ENCODE results near the gene YES1. TPM values are rescaled to one million over a fixed set of nuclear protein-coding genes. Genes with fewer than 3 reads are reported as not detected.

Gene YES1
- total RNA-seq, 2 donors from 2014 or later, result 41.2 to 50.4 TPM

DNA sequence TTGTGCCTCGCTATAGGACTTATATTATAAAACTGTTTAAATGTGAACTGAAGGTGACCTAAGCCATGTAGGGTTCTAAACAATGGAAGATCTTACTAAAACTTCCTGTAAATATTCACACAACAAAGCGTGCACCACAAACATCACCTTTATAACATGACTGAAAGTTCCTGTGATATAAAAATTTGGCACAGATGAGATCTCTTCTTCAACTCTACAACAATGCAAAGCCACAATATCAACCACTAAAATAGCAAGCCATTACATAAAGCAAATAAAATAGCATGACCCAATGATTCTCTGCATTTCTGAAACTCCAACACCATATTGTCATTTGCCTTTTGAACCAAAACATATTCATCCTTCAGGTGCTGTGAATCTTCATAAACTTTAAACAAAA lies 3.5 kb downstream of the YES1 start:
- Histone ChIP-seq H3K9me3 (no peaks in the 10 kb centered on the region), H3K27me3 (replicated peaks; ENCODE audit: insufficient read depth) (no peaks in the 10 kb centered on the region), H3K4me3 (no peak overlapping the region), H3K27ac (no peak overlapping the region), H3K4me1 (ENCODE audit: control insufficient read depth in 1 of 2, low read depth in 2 of 2) (peaks cover 17 to 32% of the 10 kb centered on the region in 2 donors), H3K36me3 (no peaks in the 10 kb centered on the region)
- TF ChIP-seq CTCF (IDR thresholded peaks at IDR 0.05), result no peak
- ATAC-seq (ENCODE audit: insufficient number of reproducible peaks, low FRiP score, low read depth) (no peak), DNase-seq (ENCODE audit: low spot score) (no peak)

GRCh38 chr18:808086-808485 lies 4.0 kb downstream of the YES1 start:
- H3K4me1 ChIP-seq (ENCODE audit: control insufficient read depth in 1 of 2, low read depth in 2 of 2), result peaks cover 17 to 32% of the 10 kb centered on the region in 2 donors
- ATAC-seq (ENCODE audit: insufficient number of reproducible peaks, low FRiP score, low read depth), result no peak
- no peak overlapping the region for H3K27ac ChIP-seq
- H3K4me3 ChIP-seq, result no peak overlapping the region
- DNase-seq (ENCODE audit: low spot score), result no peak
- H3K27me3 ChIP-seq (replicated peaks; ENCODE audit: insufficient read depth), result no peaks in the 10 kb centered on the region
- no peaks in the 10 kb centered on the region for H3K36me3 ChIP-seq
- no peaks in the 10 kb centered on the region for H3K9me3 ChIP-seq
- TF ChIP-seq CTCF (IDR thresholded peaks at IDR 0.05), result no peak

DNA sequence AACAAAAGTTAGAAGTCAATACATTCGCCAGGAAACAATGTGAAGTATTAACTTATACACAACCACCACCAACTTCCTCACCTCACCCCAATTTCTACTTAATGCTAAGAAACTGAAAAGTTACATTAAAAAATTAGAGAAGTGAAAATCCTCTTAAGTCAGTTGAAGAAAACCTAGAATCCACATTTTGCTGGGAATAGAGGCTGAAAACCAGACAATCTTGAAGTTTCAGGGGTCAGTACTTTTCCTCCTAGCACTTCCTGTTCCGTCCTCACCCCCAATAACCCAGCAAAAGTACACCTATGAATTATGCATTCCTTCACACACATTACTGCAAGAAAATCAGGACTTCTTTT lies 6.3 kb downstream of the YES1 start:
- H3K27ac ChIP-seq, result no peak overlapping the region
- peaks cover 14 to 25% of the 10 kb centered on the region in 2 donors for H3K4me1 ChIP-seq (ENCODE audit: control insufficient read depth in 1 of 2, low read depth in 2 of 2)
- no peaks in the 10 kb centered on the region for H3K9me3 ChIP-seq
- no peak for DNase-seq (ENCODE audit: low spot score)
- ATAC-seq (ENCODE audit: insufficient number of reproducible peaks, low FRiP score, low read depth), result no peak
- no peaks in the 10 kb centered on the region for H3K27me3 ChIP-seq (replicated peaks; ENCODE audit: insufficient read depth)
- H3K4me3 ChIP-seq, result peak overlapping the region; percentile 8
- TF ChIP-seq CTCF (IDR thresholded peaks at IDR 0.05), result no peak
- H3K36me3 ChIP-seq, result no peaks in the 10 kb centered on the region

DNA sequence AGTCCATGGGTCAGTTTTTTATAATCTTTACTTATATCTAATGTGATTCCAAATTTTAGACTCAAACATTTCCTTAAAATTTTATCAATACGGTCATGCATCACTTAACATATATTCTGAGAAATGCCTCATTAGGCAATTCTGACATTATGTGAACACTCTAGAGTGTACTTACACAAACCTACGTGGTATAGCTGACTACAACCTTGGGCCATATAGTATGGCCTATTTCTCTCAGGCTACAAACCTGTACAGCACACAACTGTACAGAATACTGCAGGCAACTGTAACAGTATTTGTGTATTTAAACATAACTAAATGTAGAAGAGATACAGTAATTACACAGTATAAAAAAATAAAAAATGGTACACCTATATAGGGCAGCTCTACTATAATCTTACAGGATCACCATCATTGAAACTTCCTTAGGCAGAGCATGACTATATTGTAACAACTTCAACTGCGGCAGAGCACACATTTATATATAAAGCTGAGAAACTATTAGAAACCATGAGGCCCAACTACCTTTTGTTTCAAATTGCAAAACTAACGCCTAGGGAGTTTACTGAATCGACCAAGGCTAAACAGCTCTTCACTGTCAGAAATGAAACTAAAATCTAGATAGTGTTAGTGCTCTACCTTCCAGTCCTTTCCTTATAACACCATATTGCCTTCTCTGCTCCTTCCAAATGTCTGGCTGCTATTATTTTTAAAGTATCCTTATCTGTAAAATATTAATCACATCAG lies 6.9 kb downstream of the YES1 start:
- no peak for DNase-seq (ENCODE audit: low spot score)
- H3K27ac ChIP-seq, result no peak overlapping the region
- ATAC-seq (ENCODE audit: insufficient number of reproducible peaks, low FRiP score, low read depth), result no peak
- TF ChIP-seq CTCF (IDR thresholded peaks at IDR 0.05), result no peak
- peaks cover 8 to 20% of the 10 kb centered on the region in 2 donors for H3K4me1 ChIP-seq (ENCODE audit: control insufficient read depth in 1 of 2, low read depth in 2 of 2)
- no peaks in the 10 kb centered on the region for H3K9me3 ChIP-seq
- no peaks in the 10 kb centered on the region for H3K27me3 ChIP-seq (replicated peaks; ENCODE audit: insufficient read depth)
- peak overlapping the region; percentile 8 for H3K4me3 ChIP-seq
- H3K36me3 ChIP-seq, result no peaks in the 10 kb centered on the region

DNA sequence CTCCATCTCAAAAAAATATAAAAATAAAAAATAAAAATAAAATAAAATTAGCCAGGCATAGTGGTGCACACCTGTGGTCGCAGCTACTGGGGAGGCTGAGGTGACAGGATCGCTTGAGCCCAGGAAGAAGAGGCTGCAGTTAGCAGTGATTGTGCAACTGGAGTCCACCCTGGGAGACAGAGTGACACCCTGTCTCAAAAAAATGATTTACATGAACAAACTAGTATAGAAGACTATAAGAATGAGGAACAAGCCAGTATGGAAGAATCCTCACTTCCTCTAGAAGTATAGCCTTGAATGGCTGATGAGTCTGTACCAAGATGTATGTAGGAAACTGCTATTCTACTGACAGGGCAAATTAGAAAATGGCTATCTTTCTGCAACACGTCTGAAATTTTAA lies 10.9 kb downstream of the YES1 start:
- no peak for TF ChIP-seq CTCF (IDR thresholded peaks at IDR 0.05)
- DNase-seq (ENCODE audit: low spot score) (no peak), ATAC-seq (ENCODE audit: insufficient number of reproducible peaks, low FRiP score, low read depth) (no peak)

More for the DNA sequence above, 10.9 kb downstream of the YES1 start:
- no peak overlapping the region for H3K27ac ChIP-seq
- H3K4me3 ChIP-seq, result no peak overlapping the region
- H3K9me3 ChIP-seq, result no peaks in the 10 kb centered on the region
- peaks cover 7 to 13% of the 10 kb centered on the region in 2 donors for H3K4me1 ChIP-seq (ENCODE audit: control insufficient read depth in 1 of 2, low read depth in 2 of 2)
- no peaks in the 10 kb centered on the region for H3K36me3 ChIP-seq
- H3K27me3 ChIP-seq (replicated peaks; ENCODE audit: insufficient read depth), result no peaks in the 10 kb centered on the region

Measured in thoracic aorta (tissue), 2 donors.